ENCODE measurements around the gene KRT32.

Gene KRT32
- long read RNA-seq: 0 reads

GRCh38 chr17:41466988-41467387 is at the start of gene KRT32:
Gene KRT32 (minus strand): TSS chr17:41467386. CDS start chr17:41467325, 61 bp downstream.
- Histone ChIP-seq H3K27ac (replicated peaks) (no peak within 1 kb of the TSS), H3K27me3 (ENCODE audit: insufficient read depth, poor library complexity, severe bottlenecking) (no peaks in the 10 kb centered on the region), H3K4me3 (replicated peaks; ENCODE audit: insufficient read depth, low read length) (no peak within 1 kb of the TSS)
- TF ChIP-seq POLR2AphosphoS5 (IDR thresholded peaks at IDR 0.05; ENCODE audit: low read depth) (no peak), GABPA (IDR thresholded peaks at IDR 0.05; ENCODE audit: low read depth) (no peak), SPI1 (IDR thresholded peaks at IDR 0.05; ENCODE audit: borderline replicate concordance, low read depth) (no peak)
- TF ChIP-seq, protein P1, sequence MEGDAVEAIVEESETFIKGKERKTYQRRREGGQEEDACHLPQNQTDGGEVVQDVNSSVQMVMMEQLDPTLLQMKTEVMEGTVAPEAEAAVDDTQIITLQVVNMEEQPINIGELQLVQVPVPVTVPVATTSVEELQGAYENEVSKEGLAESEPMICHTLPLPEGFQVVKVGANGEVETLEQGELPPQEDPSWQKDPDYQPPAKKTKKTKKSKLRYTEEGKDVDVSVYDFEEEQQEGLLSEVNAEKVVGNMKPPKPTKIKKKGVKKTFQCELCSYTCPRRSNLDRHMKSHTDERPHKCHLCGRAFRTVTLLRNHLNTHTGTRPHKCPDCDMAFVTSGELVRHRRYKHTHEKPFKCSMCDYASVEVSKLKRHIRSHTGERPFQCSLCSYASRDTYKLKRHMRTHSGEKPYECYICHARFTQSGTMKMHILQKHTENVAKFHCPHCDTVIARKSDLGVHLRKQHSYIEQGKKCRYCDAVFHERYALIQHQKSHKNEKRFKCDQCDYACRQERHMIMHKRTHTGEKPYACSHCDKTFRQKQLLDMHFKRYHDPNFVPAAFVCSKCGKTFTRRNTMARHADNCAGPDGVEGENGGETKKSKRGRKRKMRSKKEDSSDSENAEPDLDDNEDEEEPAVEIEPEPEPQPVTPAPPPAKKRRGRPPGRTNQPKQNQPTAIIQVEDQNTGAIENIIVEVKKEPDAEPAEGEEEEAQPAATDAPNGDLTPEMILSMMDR (IDR thresholded peaks at IDR 0.05; ENCODE audit: insufficient read depth, low read length): no peak
- TF ChIP-seq, protein P2, sequence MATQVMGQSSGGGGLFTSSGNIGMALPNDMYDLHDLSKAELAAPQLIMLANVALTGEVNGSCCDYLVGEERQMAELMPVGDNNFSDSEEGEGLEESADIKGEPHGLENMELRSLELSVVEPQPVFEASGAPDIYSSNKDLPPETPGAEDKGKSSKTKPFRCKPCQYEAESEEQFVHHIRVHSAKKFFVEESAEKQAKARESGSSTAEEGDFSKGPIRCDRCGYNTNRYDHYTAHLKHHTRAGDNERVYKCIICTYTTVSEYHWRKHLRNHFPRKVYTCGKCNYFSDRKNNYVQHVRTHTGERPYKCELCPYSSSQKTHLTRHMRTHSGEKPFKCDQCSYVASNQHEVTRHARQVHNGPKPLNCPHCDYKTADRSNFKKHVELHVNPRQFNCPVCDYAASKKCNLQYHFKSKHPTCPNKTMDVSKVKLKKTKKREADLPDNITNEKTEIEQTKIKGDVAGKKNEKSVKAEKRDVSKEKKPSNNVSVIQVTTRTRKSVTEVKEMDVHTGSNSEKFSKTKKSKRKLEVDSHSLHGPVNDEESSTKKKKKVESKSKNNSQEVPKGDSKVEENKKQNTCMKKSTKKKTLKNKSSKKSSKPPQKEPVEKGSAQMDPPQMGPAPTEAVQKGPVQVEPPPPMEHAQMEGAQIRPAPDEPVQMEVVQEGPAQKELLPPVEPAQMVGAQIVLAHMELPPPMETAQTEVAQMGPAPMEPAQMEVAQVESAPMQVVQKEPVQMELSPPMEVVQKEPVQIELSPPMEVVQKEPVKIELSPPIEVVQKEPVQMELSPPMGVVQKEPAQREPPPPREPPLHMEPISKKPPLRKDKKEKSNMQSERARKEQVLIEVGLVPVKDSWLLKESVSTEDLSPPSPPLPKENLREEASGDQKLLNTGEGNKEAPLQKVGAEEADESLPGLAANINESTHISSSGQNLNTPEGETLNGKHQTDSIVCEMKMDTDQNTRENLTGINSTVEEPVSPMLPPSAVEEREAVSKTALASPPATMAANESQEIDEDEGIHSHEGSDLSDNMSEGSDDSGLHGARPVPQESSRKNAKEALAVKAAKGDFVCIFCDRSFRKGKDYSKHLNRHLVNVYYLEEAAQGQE (IDR thresholded peaks at IDR 0.05; ENCODE audit: insufficient replicate concordance, low read depth): no peak
- DNase-seq (ENCODE audit: low read depth in 1 of 2, low spot score in 1 of 2): no peak

DNA sequence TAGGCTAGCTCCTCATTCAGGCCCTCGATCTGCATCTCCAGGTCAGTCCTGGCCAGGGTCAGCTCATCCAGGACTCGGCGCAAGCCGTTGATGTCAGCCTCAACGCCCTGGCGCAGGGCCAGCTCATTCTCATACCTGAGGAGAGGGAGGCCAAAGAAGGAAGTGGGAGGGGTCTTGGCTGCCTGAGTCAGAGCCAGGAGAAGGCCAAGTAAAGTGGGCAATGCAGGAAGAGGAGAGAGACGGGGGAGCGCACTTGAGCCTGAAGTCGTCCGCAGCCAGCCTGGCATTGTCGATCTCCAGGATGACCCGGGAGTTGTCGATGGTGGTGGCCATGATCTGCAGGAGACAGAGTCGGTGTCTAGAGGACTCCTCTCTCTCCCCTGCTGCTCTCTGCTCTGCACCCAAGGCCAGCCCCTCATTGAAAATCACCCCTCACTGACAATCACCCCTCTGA is 49.7 kb upstream of the KRT32 start:
- Histone ChIP-seq H3K4me3 (replicated peaks; ENCODE audit: insufficient read depth, low read length) (no peak overlapping the region), H3K27ac (replicated peaks) (no peak overlapping the region), H3K27me3 (ENCODE audit: insufficient read depth, poor library complexity, severe bottlenecking) (no peaks in the 10 kb centered on the region)
- DNase-seq (ENCODE audit: low read depth in 1 of 2, low spot score in 1 of 2): no peak
- TF ChIP-seq GABPA (IDR thresholded peaks at IDR 0.05; ENCODE audit: low read depth) (no peak), POLR2AphosphoS5 (IDR thresholded peaks at IDR 0.05; ENCODE audit: low read depth) (no peak), SPI1 (IDR thresholded peaks at IDR 0.05; ENCODE audit: borderline replicate concordance, low read depth) (no peak)
- TF ChIP-seq, protein P1 (IDR thresholded peaks at IDR 0.05; ENCODE audit: insufficient read depth, low read length): no peak
- TF ChIP-seq, protein P2 (IDR thresholded peaks at IDR 0.05; ENCODE audit: insufficient replicate concordance, low read depth): no peak

DNA sequence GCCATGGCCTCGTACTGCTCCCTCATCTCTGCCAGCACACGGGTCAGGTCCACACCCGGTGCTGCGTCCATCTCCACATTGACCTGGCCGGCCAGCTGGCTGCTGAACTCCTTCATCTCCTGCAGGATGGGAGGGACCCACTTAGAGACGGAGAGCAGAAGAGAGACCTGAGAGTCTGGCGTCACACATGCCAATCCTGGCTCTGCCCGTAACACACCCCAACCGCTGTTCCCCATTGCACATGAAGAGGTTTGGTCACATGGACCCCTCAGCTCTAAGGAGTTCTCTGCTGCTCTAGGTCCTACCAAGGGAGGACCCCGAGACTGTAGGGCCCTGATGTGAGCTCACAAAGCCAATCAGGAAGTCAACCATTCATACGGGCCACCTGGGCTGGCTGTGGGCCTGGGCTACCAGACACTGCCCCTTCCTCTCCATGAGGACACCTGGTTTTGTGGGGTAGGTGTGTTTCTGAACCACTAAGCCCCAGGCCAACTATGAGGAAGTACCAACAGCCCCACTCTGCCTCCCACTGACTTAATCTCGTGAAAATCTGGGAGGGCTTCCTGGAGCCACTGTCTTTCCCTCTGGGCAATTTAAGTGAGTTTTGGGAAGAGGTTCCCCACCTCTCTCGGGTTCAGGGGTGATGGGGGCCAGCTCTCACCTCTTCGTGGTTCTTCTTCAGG is 49.1 kb upstream of the KRT32 start:
- H3K27me3 ChIP-seq (ENCODE audit: insufficient read depth, poor library complexity, severe bottlenecking): no peaks in the 10 kb centered on the region
- H3K4me3 ChIP-seq (replicated peaks; ENCODE audit: insufficient read depth, low read length): no peak overlapping the region
- DNase-seq (ENCODE audit: low read depth in 1 of 2, low spot score in 1 of 2): no peak
- TF ChIP-seq, protein P1 (IDR thresholded peaks at IDR 0.05; ENCODE audit: insufficient read depth, low read length): no peak
- TF ChIP-seq SPI1 (IDR thresholded peaks at IDR 0.05; ENCODE audit: borderline replicate concordance, low read depth): no peak
- no peak for TF ChIP-seq GABPA (IDR thresholded peaks at IDR 0.05; ENCODE audit: low read depth)
- TF ChIP-seq POLR2AphosphoS5 (IDR thresholded peaks at IDR 0.05; ENCODE audit: low read depth): no peak
- TF ChIP-seq, protein P2 (IDR thresholded peaks at IDR 0.05; ENCODE audit: insufficient replicate concordance, low read depth): no peak
- no peak overlapping the region for H3K27ac ChIP-seq (replicated peaks)
